Activated T-cell treated with anti-CD3 and anti-CD28 coated beads, Interleukin-2, amount 50 U/mL, for 48 hours (primary cell): Measurements from ENCODE around the gene NBEAL2.

ENCODE experiments used
- DNase-seq, 2 experiments: peaks; one replicate each; pipeline ENCODE4 v3.0.0-alpha.2; 2020

NBEAL2 gene

DNA sequence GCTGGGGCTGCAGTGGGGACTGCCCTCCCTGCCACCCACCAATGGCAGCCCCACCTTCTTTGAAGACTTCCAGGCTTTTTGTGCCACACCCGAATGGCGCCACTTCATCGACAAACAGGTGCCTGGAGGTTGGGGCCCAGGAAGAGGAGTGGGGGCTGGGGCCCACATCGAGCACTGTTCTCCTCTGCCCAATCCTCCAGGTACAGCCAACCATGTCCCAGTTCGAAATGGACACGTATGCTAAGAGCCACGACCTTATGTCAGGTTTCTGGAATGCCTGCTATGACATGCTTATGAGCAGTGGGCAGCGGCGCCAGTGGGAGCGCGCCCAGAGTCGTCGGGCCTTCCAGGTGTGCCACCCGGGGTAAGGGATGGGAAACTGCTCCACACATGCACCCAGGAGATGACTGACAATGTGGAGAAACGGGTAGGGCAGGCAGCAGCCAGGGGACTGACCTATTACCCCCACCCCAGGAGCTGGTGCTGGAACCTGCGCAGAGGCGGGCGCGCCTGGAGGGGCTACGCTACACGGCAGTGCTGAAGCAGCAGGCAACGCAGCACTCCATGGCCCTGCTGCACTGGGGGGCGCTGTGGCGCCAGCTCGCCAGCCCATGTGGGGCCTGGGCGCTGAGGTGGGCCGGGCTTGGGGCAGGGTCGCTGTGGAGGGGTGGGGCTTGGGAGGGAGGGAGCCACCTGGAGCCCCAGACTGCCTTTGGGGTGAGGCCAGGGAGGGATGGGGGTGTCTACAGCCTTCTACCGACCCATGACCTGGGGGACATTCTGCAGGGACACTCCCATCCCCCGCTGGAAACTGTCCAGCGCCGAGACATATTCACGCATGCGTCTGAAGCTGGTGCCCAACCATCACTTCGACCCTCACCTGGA lies 22.9 kb downstream of the NBEAL2 start:
- no peak for DNase-seq

DNA sequence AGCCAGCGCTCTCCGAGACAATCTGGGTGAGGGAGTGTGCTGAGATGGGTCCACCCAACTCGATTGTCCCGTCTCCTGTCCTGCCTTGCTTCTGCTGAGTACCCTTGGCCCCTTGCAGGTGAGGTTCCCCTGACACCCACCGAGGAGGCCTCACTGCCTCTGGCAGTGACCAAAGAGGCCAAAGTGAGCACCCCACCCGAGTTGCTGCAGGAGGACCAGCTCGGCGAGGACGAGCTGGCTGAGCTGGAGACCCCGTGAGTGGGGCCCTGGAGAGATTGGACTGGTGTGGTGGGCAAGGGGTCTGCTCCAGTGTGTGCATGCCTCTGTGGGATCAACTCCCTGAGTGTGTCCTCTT lies 23.6 kb downstream of the NBEAL2 start:
- no peak for DNase-seq

DNA sequence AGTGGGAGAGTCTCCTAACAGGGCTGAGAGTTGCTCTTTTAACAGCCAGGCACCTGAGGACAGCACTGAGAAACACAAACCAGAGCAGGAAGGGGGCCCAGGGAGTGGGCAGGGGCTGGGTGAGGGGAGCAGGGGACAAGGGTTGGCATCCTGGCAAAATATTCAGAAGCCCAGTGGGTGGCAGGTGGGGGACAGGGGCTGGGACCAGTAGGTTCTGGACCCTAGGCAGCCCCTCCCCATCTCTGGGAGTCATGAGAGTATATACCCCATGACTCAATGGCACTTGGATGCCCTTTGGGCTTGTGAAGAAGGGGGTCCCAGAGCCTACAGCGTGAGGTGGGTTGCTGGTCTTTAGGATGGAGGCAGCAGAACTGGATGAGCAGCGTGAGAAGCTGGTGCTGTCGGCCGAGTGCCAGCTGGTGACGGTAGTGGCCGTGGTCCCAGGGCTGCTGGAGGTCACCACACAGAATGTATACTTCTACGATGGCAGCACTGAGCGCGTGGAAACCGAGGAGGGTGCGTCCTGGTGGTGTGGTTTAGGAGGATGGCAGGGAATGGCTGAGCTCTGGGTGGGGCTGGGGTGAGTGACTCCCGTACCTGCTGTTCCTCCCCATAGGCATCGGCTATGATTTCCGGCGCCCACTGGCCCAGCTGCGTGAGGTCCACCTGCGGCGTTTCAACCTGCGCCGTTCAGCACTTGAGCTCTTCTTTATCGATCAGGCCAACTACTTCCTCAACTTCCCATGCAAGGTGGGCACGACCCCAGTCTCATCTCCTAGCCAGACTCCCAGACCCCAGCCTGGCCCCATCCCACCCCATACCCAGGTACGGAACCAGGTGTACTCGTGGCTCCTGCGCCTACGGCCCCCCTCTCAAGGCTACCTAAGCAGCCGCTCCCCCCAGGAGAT lies 24.2 kb downstream of the NBEAL2 start:
- no peak for DNase-seq

DNA sequence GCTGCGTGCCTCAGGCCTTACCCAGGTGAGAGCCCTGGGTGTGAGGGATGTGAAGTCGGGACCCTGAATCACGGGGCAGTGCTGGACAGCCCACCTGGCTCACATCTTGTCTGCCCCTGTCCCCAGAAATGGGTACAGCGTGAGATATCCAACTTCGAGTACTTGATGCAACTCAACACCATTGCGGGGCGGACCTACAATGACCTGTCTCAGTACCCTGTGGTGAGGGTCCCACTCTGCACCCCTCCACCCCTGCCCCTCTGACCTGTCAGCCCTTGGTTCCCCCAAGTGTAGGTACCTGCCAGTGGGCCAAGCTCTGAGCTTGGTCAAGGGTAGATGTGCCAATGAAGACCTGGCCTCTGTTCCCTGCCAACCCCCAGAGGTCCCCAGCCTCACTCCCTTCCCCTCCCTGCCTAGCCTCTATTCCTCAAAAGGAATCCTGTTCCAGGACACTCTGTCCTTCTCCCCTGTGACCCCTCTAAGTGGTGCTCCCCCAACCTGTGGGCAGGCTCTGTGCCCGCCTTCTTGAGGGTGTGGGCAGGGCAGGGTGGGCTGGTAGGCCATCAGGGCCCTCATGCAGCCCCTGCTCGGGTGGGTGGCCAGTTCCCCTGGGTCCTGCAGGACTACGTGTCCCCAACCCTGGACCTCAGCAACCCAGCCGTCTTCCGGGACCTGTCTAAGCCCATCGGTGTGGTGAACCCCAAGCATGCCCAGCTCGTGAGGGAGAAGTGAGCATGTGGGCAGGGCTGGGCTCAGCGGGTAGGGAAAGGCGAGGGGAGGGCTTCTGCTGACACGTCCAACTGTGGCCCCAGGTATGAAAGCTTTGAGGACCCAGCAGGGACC lies 25.1 kb downstream of the NBEAL2 start:
- DNase-seq = no peak

DNA sequence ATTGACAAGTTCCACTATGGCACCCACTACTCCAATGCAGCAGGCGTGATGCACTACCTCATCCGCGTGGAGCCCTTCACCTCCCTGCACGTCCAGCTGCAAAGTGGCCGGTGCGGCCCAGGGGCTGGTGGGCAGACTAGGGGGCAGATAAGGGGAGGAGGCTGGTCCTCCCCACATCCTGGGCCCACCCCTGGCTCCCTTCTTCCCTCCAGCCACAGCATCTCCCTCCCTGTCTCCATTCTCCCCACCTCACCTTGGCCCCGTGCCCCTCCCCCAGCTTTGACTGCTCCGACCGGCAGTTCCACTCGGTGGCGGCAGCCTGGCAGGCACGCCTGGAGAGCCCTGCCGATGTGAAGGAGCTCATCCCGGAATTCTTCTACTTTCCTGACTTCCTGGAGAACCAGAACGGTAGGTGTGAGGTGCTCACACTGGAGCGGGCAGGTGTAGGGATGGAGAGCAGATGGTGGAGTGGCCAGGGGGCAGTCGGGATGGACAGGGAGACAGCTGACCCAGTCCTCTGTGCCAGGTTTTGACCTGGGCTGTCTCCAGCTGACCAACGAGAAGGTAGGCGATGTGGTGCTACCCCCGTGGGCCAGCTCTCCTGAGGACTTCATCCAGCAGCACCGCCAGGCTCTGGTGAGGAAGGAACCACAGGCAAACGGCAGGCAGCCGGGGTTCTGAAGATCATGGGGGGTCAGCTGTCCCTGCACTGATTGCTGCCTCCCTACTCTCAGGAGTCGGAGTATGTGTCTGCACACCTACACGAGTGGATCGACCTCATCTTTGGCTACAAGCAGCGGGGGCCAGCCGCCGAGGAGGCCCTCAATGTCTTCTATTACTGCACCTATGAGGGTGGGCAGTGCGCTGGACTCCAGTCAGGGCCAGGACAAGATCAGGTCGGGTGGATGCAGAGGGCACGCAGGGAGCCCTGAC lies 26.0 kb downstream of the NBEAL2 start:
- DNase-seq = no peak

DNA sequence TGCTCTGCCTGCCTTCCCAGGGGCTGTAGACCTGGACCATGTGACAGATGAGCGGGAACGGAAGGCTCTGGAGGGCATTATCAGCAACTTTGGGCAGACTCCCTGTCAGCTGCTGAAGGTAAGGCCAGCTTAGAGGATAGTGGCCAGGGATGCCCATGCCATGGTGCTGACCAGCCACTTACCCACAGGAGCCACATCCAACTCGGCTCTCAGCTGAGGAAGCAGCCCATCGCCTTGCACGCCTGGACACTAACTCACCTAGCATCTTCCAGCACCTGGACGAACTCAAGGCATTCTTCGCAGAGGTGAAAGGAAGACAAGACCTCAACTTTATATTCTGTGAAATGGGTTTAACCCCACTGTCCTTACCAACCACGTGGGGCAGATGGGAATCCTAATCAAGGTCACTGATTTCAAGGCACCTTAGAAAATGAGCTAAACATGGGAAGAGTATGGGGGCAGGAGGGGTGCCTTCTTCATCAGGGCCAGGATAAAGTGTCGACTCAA lies 26.7 kb downstream of the NBEAL2 start:
- DNase-seq = no peak

DNA sequence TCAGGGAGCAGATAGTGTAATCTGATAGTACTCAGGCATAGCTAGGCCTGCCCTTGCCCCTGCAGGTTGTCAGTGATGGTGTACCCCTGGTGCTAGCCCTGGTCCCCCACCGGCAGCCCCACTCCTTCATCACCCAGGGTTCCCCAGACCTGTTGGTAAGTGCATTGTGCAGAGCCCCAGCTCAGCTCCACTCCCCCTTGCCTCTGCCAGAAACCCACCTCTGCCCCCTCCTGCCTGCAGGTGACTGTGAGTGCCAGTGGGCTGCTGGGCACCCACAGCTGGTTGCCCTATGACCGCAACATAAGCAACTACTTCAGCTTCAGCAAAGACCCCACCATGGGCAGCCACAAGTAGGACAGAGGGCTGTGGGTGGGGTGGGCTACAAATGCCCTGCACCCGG lies 27.5 kb downstream of the NBEAL2 start:
- no peak for DNase-seq

DNA sequence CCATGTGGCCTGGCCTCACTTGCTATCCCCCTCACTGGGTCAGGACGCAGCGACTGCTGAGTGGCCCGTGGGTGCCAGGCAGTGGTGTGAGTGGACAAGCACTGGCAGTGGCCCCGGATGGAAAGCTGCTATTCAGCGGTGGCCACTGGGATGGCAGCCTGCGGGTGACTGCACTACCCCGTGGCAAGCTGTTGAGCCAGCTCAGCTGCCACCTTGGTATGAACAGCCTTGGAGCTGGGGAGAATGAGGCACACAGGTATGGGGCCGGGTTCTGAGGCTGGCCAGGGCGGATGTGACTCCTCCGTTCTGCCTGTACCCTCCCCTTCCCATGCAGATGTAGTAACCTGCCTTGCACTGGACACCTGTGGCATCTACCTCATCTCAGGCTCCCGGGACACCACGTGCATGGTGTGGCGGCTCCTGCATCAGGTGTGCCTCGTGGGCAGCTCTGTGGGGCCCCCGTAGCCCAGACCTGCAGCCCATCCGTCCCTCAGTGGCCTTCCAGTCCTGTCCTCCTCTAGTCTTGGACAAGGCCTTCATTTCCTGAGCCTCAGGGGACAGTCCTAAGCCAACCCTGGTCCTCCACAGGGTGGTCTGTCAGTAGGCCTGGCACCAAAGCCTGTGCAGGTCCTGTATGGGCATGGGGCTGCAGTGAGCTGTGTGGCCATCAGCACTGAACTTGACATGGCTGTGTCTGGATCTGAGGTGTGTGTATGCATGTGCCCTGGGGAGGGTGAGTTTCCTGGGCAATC lies 28.2 kb downstream of the NBEAL2 start:
- DNase-seq = no peak

DNA sequence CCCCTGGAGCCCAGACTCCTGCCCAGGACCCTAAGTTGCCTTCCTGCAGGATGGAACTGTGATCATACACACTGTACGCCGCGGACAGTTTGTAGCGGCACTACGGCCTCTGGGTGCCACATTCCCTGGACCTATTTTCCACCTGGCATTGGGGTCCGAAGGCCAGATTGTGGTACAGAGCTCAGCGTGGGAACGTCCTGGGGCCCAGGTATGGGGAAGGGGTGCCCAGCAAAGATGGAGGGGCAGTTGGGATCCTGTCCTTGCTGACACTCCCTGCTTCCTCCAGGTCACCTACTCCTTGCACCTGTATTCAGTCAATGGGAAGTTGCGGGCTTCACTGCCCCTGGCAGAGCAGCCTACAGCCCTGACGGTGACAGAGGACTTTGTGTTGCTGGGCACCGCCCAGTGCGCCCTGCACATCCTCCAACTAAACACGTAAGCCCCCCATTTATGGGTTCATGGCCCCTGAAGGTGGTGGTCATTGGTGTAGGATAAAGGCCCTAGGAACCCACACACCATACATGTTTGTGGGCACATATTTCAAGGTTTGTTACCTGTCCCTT lies 28.8 kb downstream of the NBEAL2 start:
- no peak for DNase-seq

DNA sequence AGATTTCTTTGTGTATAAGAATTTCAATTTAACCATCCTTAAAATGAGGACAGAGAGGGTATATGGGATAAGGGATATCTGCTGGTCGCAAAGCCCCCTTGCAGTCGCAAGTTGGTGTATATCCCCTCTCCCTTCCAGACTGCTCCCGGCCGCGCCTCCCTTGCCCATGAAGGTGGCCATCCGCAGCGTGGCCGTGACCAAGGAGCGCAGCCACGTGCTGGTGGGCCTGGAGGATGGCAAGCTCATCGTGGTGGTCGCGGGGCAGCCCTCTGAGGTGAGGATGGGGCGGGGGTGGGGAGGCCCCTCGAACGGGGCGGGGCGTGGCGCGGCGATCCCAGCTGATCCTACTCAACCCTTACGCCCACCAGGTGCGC lies 29.4 kb downstream of the NBEAL2 start:
- DNase-seq = no peak

DNA sequence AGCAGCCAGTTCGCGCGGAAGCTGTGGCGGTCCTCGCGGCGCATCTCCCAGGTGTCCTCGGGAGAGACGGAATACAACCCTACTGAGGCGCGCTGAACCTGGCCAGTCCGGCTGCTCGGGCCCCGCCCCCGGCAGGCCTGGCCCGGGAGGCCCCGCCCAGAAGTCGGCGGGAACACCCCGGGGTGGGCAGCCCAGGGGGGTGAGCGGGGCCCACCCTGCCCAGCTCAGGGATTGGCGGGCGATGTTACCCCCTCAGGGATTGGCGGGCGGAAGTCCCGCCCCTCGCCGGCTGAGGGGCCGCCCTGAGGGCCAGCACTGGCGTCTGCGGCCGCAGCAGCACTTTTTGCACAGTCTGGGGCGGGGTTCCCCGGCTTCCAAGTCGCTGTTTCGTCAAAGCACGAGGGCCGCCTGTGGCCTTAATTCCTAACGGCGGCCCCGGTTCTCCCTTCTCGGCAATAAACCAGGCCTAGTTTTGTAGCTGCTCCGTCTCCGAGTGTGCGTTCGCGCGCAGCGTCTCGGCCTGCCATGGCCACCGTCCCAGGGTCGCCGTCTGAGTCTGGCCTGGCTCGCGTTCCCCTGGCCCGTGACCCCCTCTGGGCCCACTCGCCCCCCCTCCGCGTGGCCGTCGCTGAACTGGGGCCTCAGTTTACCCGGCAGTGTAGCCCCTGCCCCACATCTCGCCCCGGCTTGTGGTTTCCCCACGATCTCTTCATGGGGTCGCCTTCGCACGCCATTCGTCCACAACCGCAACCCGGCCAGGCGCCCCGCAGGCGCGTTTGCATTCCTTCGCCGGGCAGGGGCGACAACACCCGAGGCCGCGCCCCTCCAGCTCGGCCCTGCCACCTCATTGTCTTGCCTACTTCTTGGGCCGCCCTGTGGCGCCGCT lies 30.0 kb downstream of the NBEAL2 start:
- DNase-seq = peak; percentile 78 to 84

DNA sequence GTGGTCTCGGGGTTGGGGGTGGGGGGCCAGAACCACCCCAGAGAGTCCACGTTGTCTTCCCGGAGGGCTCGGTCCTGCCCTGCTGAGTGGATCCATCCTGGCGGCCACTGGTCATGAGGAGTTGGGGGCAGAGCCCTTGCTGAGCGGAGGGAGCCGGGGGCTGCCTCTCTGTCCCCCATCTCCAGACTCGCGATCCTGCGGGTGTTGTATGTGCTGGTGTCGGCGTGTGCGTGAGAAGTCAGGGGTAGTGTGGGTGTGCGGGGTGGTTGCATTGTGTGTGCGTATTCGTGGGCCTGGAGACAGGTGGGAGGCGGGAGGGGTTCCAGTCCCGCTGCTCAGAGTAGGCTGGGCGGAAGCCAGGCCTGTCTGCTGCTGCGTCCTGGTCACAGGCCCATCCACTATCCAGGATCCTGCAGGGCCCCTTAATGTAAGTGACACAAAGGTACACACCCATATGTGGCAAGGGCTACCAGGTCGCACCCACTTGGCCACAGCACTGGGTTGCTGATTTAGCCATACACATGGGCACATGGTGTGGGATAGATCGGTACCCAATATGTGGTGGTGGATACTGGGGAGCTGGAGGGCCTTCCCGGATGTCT lies 30.7 kb downstream of the NBEAL2 start:
- no peak for DNase-seq

DNA sequence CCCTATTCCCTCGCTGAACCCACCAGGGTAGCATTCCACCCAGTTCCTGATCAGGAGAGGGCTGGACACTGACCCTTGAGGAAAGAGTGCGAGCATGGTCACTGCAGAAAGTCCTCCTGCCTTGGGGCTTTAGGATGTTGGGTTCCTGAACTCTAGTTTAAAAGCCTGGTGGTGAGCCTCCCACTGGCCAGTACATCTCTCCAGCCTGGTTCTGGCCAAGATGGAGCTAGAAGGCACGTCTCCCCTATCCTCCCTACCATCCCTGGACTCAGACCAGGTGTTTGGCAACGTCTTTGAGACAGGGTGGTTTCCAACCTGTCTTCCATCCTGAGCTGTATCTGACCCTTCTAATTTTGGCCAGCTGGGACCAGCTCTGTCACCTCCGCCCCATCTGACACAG lies 31.4 kb downstream of the NBEAL2 start:
- DNase-seq = peak in 1 of 2 experiments; percentile 20

DNA sequence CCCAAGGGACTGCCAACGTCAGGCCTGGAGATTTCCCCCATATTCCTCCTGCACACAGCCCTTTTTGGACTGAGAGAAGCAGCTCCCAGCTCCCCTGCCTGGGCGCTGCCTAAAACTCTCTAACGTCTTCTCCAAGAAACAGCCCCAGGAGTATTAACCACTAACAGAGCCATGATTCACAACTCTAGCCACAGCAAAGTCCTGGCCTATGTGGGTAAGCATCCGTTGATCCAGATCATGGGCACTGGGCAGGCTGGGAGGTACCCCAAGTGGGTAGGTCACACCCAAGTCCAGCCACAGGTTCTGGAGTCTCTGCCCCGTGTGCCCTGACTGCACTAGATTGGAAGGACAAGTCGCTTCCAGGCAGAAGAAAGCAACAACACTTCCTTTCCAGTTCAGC lies 31.9 kb downstream of the NBEAL2 start:
- no peak for DNase-seq

DNA sequence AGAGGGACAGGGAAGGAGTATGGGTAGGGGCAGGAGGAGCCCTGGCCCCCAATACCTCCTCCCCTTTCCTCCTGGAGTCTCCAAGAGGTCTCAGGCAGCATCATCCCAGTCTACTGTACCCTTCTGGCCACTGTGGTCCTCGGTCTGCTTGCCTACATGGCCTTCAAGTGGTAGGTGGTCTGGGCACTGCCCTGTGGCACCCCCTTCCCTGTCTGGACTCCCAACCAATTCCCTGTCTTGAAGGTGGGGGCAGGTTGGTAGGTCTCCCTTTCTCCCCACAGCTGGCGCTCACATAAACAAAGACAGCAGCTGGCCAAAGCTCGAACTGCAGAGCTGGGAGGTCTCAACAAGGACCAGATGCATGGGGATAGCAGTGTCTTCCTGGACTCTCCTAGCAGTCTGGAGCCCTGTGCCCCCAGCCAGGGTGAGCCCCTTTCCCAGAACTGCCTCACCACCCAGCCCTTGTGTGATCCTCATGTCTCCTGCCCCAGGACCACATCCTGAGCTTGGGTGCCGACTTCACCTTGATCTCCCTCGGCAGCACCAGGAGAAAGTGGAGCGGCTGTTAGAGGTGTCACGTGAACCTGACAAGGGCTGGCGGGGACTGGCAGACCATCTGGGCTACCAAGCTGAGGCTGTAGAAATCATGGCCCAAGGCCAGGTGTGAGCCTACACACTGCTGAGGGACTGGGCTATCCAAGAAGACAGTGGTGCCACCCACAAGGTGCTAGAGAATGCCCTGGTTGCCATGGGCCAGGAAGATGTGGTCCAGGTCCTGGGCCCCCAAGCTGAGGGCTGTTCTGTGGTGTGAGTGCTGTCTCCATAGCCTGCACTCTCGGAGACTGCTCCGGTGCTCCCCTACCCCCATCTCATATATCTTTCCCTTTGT lies 33.1 kb downstream of the NBEAL2 start:
- DNase-seq = peak in 1 of 2 experiments; percentile 19

DNA sequence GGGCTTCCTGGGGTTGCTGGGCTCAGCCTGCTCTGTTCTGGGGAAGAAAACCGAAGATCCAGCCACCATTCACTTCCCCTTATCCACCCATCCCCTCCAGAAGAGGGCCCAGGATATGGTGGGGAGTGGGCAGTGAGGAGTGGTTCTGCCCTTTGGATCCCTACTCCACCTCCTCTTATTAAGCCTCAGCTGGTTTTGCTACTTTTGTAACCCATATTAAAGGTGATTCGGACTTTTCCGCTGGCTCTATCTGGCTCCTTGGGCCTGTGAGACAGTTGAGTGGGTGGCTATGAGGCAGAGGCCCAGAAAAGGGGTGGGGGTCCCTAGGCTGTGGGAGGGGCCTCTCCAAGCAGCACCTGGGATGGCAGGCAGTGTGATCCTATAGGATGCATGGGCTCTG lies 33.8 kb downstream of the NBEAL2 start:
- no peak for DNase-seq

DNA sequence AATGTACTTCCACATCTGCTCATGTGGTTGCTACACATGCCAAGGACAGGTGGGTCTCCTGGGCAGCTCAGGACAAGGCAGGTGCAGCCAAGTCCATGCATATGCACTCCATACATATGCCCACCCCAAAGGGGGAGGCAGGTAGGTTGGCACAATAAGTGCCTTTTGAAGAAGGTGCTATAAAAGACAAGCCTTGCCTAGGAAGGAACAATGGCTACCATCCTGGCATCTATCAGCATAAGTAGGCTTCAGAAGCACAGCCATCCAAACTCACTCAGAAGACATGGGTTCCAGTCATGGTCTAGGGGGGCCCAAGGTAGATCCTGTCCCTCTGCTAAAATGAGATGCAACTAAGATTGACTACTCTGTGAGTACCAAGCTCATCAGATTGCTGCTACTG lies 34.6 kb downstream of the NBEAL2 start:
- no peak for DNase-seq

DNA sequence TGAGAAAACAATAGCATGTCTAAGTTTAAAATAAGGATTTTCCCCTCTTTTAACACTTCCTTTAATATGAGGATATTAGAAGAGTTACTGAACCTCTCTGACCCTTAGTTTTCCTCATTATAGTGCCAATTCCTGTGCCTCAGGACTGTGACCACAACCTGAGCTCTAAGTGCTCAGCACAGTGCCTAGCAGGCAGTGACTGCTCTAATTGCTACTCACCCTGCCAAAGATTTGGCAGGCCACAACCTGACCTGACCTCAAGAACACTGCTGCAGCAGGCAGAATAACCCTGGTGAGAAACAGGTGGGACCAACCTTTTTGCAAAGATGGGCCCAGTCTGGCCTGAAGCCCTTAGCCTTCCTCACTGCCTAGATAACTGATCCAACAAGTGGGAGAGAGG lies 35.7 kb downstream of the NBEAL2 start:
- DNase-seq = no peak
